B cell (primary cell): ENCODE measurements around the gene NIBAN1. TPM values are rescaled to one million over a fixed set of nuclear protein-coding genes. Genes with fewer than 3 reads are reported as not detected.

ENCODE experiments used
- ATAC-seq: fragments of 200-7000 bp; cut with Tn5 transposase; one replicate; pipeline ENCODE4 v1.10.0; 2021; ENCODE audit warnings: low read depth, mild to moderate bottlenecking, moderate number of reproducible peaks, moderate library complexity
- CTCF ChIA-PET: fragments of 350-600 bp; sonication (Branson Sonifier 250); formaldehyde crosslinking; loops from one replicate; lab custom pipeline; 2021; ENCODE audit warnings: antibody characterized with exemption, inconsistent platforms; lab: Charles Lee
- POLR2A ChIA-PET: fragments of 350-600 bp; sonication (Branson Sonifier 250); formaldehyde crosslinking; loops from one replicate; lab custom pipeline; 2021; ENCODE audit warnings: antibody characterized with exemption; lab: Charles Lee
- DNase-seq: peaks from one replicate; pipeline ENCODE4 v3.0.0; 2013
- H2AFZ ChIP-seq: 2 replicates; pipeline ENCODE4 v1.6.1; 2012; ENCODE audit warnings: mild to moderate bottlenecking, low read depth, low read length; ENCODE audit not compliant: insufficient read depth, poor library complexity, severe bottlenecking
- H3K27ac ChIP-seq, 2 donors: 1 replicate in 1 of 2; 2 replicates in 1 of 2; pipeline ENCODE4 v1.5.1; 2012 to 2013; ENCODE audit warnings: low read length in 2 of 2, mild to moderate bottlenecking in 2 of 2, moderate library complexity in 1 of 2
- H3K27me3 ChIP-seq, 4 experiments: fragments of 200-600 bp in 1 of 4; sonication (generic) in 1 of 4; replicated peaks in 1 of 4; 1 replicate in 2 of 4; 2 replicates in 2 of 4; pipeline versions ENCODE4 v1.6.1 to v1.7.0; 2013 to 2016; ENCODE audit warnings: low read length in 3 of 4, mild to moderate bottlenecking in 2 of 4, mixed read lengths in 1 of 4, moderate library complexity in 1 of 4; ENCODE audit not compliant: insufficient read depth in 4 of 4, control insufficient read depth in 3 of 4; ENCODE audit errors: control extremely low read depth in 1 of 4
- H3K36me3 ChIP-seq, 2 experiments: replicated peaks in 1 of 2; 1 replicate in 1 of 2; 2 replicates in 1 of 2; pipeline versions ENCODE4 v1.6.1 to v1.7.1; 2013; ENCODE audit warnings: low read length in 1 of 2; ENCODE audit not compliant: insufficient read depth in 2 of 2, control insufficient read depth in 1 of 2; ENCODE audit errors: control extremely low read depth in 1 of 2, extremely low read depth in 1 of 2
- H3K4me1 ChIP-seq, 2 donors: fragments of 200-600 bp in 1 of 2; sonication (generic) in 1 of 2; 1 replicate in 1 of 2; 2 replicates in 1 of 2; pipeline versions ENCODE4 v1.5.1 to v1.6.1; 2013 to 2017; ENCODE audit warnings: low read length in 2 of 2; ENCODE audit not compliant: control insufficient read depth in 2 of 2, insufficient read depth in 2 of 2
- H3K4me2 ChIP-seq: replicated peaks from 2 replicates; pipeline ENCODE3; 2012; ENCODE audit warnings: mild to moderate bottlenecking, low read depth, low read length; ENCODE audit not compliant: poor library complexity, severe bottlenecking
- H3K4me3 ChIP-seq, 5 experiments: fragments of 200-600 bp in 1 of 5; sonication (generic) in 1 of 5; 1 replicate in 3 of 5; 2 replicates in 2 of 5; pipeline versions ENCODE4 v1.5.1 to v1.7.0; 2011 to 2016; ENCODE audit warnings: low read length in 4 of 5, mild to moderate bottlenecking in 4 of 5, low read depth in 2 of 5, control low read depth in 1 of 5, moderate library complexity in 1 of 5; ENCODE audit not compliant: insufficient read depth in 1 of 5; ENCODE audit errors: control extremely low read depth in 1 of 5, extremely low read depth in 1 of 5
- H3K79me2 ChIP-seq: fragments of 200-600 bp; sonication (generic); one replicate; pipeline ENCODE4 v1.6.0; 2016; ENCODE audit warnings: low read length; ENCODE audit not compliant: control insufficient read depth, insufficient read depth
- H3K9ac ChIP-seq: fragments of 200-600 bp; sonication (generic); 2 replicates; pipeline ENCODE4 v1.6.1; 2017; ENCODE audit warnings: mild to moderate bottlenecking, low read length, moderate library complexity
- H3K9me3 ChIP-seq, 3 donors: one replicate each; pipeline versions ENCODE4 v1.6.1 to v1.7.1; 2013; ENCODE audit warnings: low read length in 2 of 3; ENCODE audit not compliant: control insufficient read depth in 2 of 3, insufficient read depth in 1 of 3; ENCODE audit errors: control extremely low read depth in 1 of 3
- H4K20me1 ChIP-seq: 2 replicates; pipeline ENCODE4 v1.6.0; 2012; ENCODE audit warnings: mild to moderate bottlenecking, low read length; ENCODE audit not compliant: insufficient read depth, control insufficient read depth, poor library complexity, severe bottlenecking
- H3K27ac Mint-ChIP-seq: one replicate; pipeline ENCODE4 v1.8.0; 2021; ENCODE audit warnings: mixed read lengths
- H3K27me3 Mint-ChIP-seq: one replicate; pipeline ENCODE4 v1.8.0; 2021; ENCODE audit warnings: mixed read lengths
- H3K4me1 Mint-ChIP-seq: one replicate; pipeline ENCODE4 v1.8.0; 2021; ENCODE audit warnings: mixed read lengths
- H3K4me3 Mint-ChIP-seq: one replicate; pipeline ENCODE4 v1.8.0; 2021; ENCODE audit warnings: mixed read lengths
- H3K9me3 Mint-ChIP-seq: one replicate; pipeline ENCODE4 v1.8.0; 2022; ENCODE audit warnings: mixed read lengths; ENCODE audit not compliant: insufficient read depth
- EZH2 ChIP-seq: IDR thresholded peaks from 2 replicates; pipeline ENCODE4 v1.6.1; 2012; ENCODE audit warnings: borderline replicate concordance, low read depth, mild to moderate bottlenecking, moderate library complexity, low read length; ENCODE audit not compliant: insufficient read depth, poor library complexity, severe bottlenecking
- WGBS: methylation state at CpG from one replicate; pipeline ENCODE4 v1.1.5; 2013; ENCODE audit warnings: missing lambda C conversion rate; ENCODE audit not compliant: insufficient coverage; 5-methylcytosine and 5-hydroxymethylcytosine counted together
- intact Hi-C: fragments of 100-400 bp; cut with micrococcal nuclease; formaldehyde crosslinking; loops from one replicate; pipeline ENCODE4 v1.10.0; 2022
- polyA plus RNA-seq: library from polyadenylated mRNA; depleted of rRNA; stranded (reverse); fragments of >200 nt; gene quantifications from 2 replicates; pipeline ENCODE4 v1.2.3, GENCODE V29; 2012
- total RNA-seq, 2 donors: library from RNA; stranded (reverse); fragments of 120-200 nt in 1 of 2; gene quantifications; 1 replicate in 1 of 2; 2 replicates in 1 of 2; pipeline versions ENCODE4 v1.2.3 to v1.2.4, GENCODE V29; 2013 to 2022
- TF ChIP-seq, protein P1 (sequence below): fragments of 200-600 bp; IDR thresholded peaks from one replicate; pipeline ENCODE4 v1.8.0; 2022; ENCODE audit warnings: antibody characterized with exemption, mild to moderate bottlenecking

Gene NIBAN1
- total and polyA plus RNA-seq, 2 donors (not counting 1 experiment from before 2014, with no cell fraction given): 1.2 to 13.2 TPM

DNA sequence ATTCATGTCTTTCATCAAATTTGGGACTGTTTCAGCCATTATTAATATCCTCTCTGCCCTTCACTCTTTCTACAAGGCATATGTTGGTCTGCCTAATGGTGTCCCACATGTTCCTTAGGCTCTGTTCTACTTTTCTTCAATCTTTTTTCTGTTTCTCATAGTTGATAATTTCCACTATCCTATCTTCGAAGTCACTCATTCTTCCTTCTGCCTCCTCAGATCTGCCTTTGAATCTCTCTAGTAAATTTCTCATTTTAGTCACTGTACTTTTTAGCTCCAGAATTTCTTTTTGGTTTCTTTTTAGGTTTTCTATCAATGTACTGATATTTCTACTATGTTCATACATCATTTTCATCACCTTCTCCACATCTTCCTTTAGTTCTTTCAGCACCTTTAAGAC, 20.0 kb upstream of the NIBAN1 start:
- Histone ChIP-seq H3K4me1 (no peaks in the 10 kb centered on the region), H3K4me3 (no peak overlapping the region), H3K36me3 (no peaks in the 10 kb centered on the region), H3K27me3 (peaks cover 0 to 11% (median 4%) of the 10 kb centered on the region in 4 experiments), H4K20me1 (no peaks in the 10 kb centered on the region), H3K27ac (no peak overlapping the region), H3K79me2 (no peaks in the 10 kb centered on the region), H3K4me2 (no peak overlapping the region), H3K9me3 (peaks cover 3 to 10% (median 4%) of the 10 kb centered on the region in 3 donors), H3K9ac (no peak overlapping the region), H2AFZ (no peak overlapping the region)
- TF ChIP-seq EZH2: no peak
- TF ChIP-seq, protein P1, sequence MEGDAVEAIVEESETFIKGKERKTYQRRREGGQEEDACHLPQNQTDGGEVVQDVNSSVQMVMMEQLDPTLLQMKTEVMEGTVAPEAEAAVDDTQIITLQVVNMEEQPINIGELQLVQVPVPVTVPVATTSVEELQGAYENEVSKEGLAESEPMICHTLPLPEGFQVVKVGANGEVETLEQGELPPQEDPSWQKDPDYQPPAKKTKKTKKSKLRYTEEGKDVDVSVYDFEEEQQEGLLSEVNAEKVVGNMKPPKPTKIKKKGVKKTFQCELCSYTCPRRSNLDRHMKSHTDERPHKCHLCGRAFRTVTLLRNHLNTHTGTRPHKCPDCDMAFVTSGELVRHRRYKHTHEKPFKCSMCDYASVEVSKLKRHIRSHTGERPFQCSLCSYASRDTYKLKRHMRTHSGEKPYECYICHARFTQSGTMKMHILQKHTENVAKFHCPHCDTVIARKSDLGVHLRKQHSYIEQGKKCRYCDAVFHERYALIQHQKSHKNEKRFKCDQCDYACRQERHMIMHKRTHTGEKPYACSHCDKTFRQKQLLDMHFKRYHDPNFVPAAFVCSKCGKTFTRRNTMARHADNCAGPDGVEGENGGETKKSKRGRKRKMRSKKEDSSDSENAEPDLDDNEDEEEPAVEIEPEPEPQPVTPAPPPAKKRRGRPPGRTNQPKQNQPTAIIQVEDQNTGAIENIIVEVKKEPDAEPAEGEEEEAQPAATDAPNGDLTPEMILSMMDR: no peak
- Mint-ChIP-seq H3K9me3 (peaks cover 13% of the 10 kb centered on the region), H3K27ac (no peak overlapping the region), H3K4me1 (no peaks in the 10 kb centered on the region), H3K4me3 (no peak overlapping the region), H3K27me3 (peaks cover 32% of the 10 kb centered on the region)
- WGBS: no CpG with 5 or more reads among the region's 1 CpG
- ChIA-PET CTCF (no interaction called here), POLR2A (no interaction called here)
- no peak for ATAC-seq
- DNase-seq: no peak
- intact Hi-C loops: no loop called here

DNA sequence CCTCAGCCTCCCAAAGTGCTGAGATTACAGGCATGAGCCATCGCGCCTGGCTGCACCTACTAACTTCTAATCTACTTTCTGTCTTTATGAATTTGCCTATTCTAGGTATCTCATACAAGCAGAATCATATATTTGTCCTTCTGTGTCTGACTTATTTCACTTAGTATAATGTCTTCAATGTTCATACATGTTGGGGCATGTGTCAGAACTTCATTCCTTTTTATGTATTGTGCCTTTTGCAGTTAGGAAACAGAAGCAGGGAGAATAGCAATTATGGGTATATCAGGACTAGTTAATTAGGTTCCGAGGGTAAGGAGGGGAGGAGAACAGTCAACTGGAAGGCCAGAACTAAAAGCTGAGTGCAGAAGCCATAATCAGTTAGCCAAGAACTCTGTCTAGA, 18.0 kb upstream of the NIBAN1 start:
- H3K9me3 ChIP-seq: peaks cover 3 to 10% (median 4%) of the 10 kb centered on the region in 3 donors
- no peaks in the 10 kb centered on the region for H3K4me1 Mint-ChIP-seq
- no peaks in the 10 kb centered on the region for H3K4me1 ChIP-seq
- H2AFZ ChIP-seq: no peak overlapping the region
- ATAC-seq (no peak), DNase-seq (no peak)
- no peak overlapping the region for H3K4me3 ChIP-seq
- H3K4me2 ChIP-seq: no peak overlapping the region
- H3K36me3 ChIP-seq: no peaks in the 10 kb centered on the region
- intact Hi-C loops: no loop called here
- peaks cover 0 to 8% (median 2%) of the 10 kb centered on the region in 4 experiments for H3K27me3 ChIP-seq
- H3K4me3 Mint-ChIP-seq: no peak overlapping the region
- no peaks in the 10 kb centered on the region for H4K20me1 ChIP-seq
- no peak overlapping the region for H3K9ac ChIP-seq
- peaks cover 9% of the 10 kb centered on the region for H3K9me3 Mint-ChIP-seq
- POLR2A ChIA-PET: no interaction called here
- H3K27me3 Mint-ChIP-seq: peaks cover 24% of the 10 kb centered on the region
- 97% methylated on average over 3 of the region's 3 CpGs for WGBS
- no peak overlapping the region for H3K27ac Mint-ChIP-seq
- H3K79me2 ChIP-seq: no peaks in the 10 kb centered on the region
- H3K27ac ChIP-seq: no peak overlapping the region
- CTCF ChIA-PET: interaction anchor here (0.7 to 1.5 kb wide), 4 partner anchors 10 to 187 kb away, joined by 3 to 6 read pairs (median 4); partner anchors contain the start of gene NIBAN1
- TF ChIP-seq, protein P1: no peak
- no peak for TF ChIP-seq EZH2
